Endothelial cell of umbilical vein (primary cell): Measurements from ENCODE around the gene HSP90AA1. TPM values are rescaled to one million over a fixed set of nuclear protein-coding genes. Genes with fewer than 3 reads are reported as not detected.

Experiments
- BruUV-seq: library from RNA; stranded (reverse); fragments of 400-500 nt; replicated peaks from 2 replicates; lab custom pipeline; 2021; lab: Mats Ljungman, UMichigan
- CTCF ChIA-PET: fragments of 300-600, 350-600 bp; sonication (Branson Sonifier 250); formaldehyde crosslinking; loops from one replicate; lab custom pipeline; 2021; ENCODE audit warnings: antibody characterized with exemption, inconsistent platforms; lab: Charles Lee
- POLR2A ChIA-PET: fragments of 300-600, 350-600 bp; sonication (Branson Sonifier 250); formaldehyde crosslinking; loops from one replicate; lab custom pipeline; 2021; ENCODE audit warnings: antibody characterized with exemption, inconsistent platforms; lab: Charles Lee
- DNase-seq: peaks from one replicate; pipeline ENCODE4 v3.0.0-alpha.2; 2011; ENCODE audit warnings: low read depth, low spot score
- FAIRE-seq: peaks from 2 replicates; lab custom pipeline; 2011; peaks lifted over from hg19 to GRCh38; lab: Jason Lieb, UNC
- H2AFZ ChIP-seq: 2 replicates; pipeline ENCODE4 v1.6.0; 2012; ENCODE audit warnings: low read depth, low read length, control low read depth, inconsistent platforms
- H3K27ac ChIP-seq: 2 replicates; pipeline ENCODE4 v1.5.1; 2011; ENCODE audit warnings: low read depth, mild to moderate bottlenecking, control low read depth, low read length, moderate library complexity; ENCODE audit not compliant: insufficient read depth
- H3K27me3 ChIP-seq, 2 experiments: 2 replicates each; pipeline versions ENCODE4 v1.6.0 to v1.6.1; 2011; ENCODE audit warnings: low read length in 2 of 2, mixed read lengths in 1 of 2; ENCODE audit not compliant: control insufficient read depth in 2 of 2, insufficient read depth in 2 of 2
- H3K36me3 ChIP-seq, 2 experiments: 2 replicates in 1 of 2; 3 replicates in 1 of 2; pipeline ENCODE4 v1.5.1; 2011; ENCODE audit warnings: low read length in 2 of 2, mild to moderate bottlenecking in 1 of 2, moderate library complexity in 1 of 2; ENCODE audit not compliant: control insufficient read depth in 2 of 2, insufficient read depth in 2 of 2; ENCODE audit errors: extremely low read depth in 1 of 2
- H3K4me1 ChIP-seq: 3 replicates; pipeline ENCODE4 v1.5.1; 2011; ENCODE audit warnings: mild to moderate bottlenecking, low read length; ENCODE audit not compliant: control insufficient read depth, insufficient read depth; ENCODE audit errors: extremely low read depth
- H3K4me2 ChIP-seq: 2 replicates; pipeline ENCODE4 v1.6.1; 2011; ENCODE audit warnings: low read length, control low read depth, mixed read lengths; ENCODE audit not compliant: insufficient read depth
- H3K4me3 ChIP-seq, 3 experiments: fragments of 200-600 bp in 1 of 3; sonication (generic), shearing (Covaris generic) in 1 of 3; replicated peaks in 1 of 3; 2 replicates each; pipeline ENCODE4 v1.5.1; 2011 to 2016; ENCODE audit warnings: control low read depth in 3 of 3, low read length in 3 of 3, mild to moderate bottlenecking in 2 of 3, inconsistent platforms in 1 of 3, low read depth in 1 of 3, moderate library complexity in 1 of 3; ENCODE audit not compliant: insufficient read depth in 1 of 3
- H3K79me2 ChIP-seq: 2 replicates; pipeline ENCODE4 v1.6.0; 2012; ENCODE audit warnings: low read length, inconsistent platforms; ENCODE audit not compliant: control insufficient read depth, insufficient read depth
- H3K9ac ChIP-seq: replicated peaks from 2 replicates; pipeline ENCODE3; 2011; ENCODE audit warnings: low read length, control low read depth; ENCODE audit not compliant: insufficient read depth; ENCODE audit errors: extremely low read depth
- H3K9me1 ChIP-seq: replicated peaks from 3 replicates; pipeline ENCODE4 v1.6.0; 2011; ENCODE audit warnings: mild to moderate bottlenecking, low read length; ENCODE audit not compliant: control insufficient read depth, insufficient read depth; ENCODE audit errors: extremely low read depth
- H3K9me3 ChIP-seq: replicated peaks from 2 replicates; pipeline ENCODE4 v1.5.1; 2012; ENCODE audit warnings: low read length, inconsistent platforms; ENCODE audit not compliant: control insufficient read depth, insufficient read depth
- H4K20me1 ChIP-seq: replicated peaks from 2 replicates; pipeline ENCODE3; 2011; ENCODE audit warnings: mild to moderate bottlenecking, low read length; ENCODE audit not compliant: control insufficient read depth, insufficient read depth; ENCODE audit errors: extremely low read depth
- EZH2 ChIP-seq: IDR thresholded peaks from 2 replicates; pipeline ENCODE4 v1.6.1; 2012; ENCODE audit warnings: borderline replicate concordance, low read depth, mild to moderate bottlenecking, moderate library complexity, low read length, inconsistent platforms; ENCODE audit not compliant: severe bottlenecking
- FOS ChIP-seq: IDR thresholded peaks from 2 replicates; pipeline ENCODE4 v1.6.1; 2011; ENCODE audit warnings: mild to moderate bottlenecking, low read length, moderate library complexity, borderline replicate concordance; ENCODE audit not compliant: insufficient read depth
- GATA2 ChIP-seq: IDR thresholded peaks from 2 replicates; pipeline ENCODE4 v1.7.0; 2011; ENCODE audit warnings: low read depth, mild to moderate bottlenecking, moderate library complexity, mixed read lengths, low read length; ENCODE audit not compliant: insufficient read length, insufficient read depth
- JUN ChIP-seq: IDR thresholded peaks from 2 replicates; pipeline ENCODE4 v1.6.1; 2011; ENCODE audit warnings: borderline replicate concordance, low read depth; ENCODE audit not compliant: insufficient read length, insufficient read depth
- MAX ChIP-seq: IDR thresholded peaks from 2 replicates; pipeline ENCODE4 v1.6.1; 2011; ENCODE audit not compliant: insufficient read depth, insufficient read length
- MYC ChIP-seq: IDR thresholded peaks from one replicate; pipeline ENCODE4 v1.6.1; 2011; ENCODE audit warnings: mild to moderate bottlenecking, low read depth, low read length
- POLR2A ChIP-seq: IDR thresholded peaks from 2 replicates; pipeline ENCODE4 v1.6.1; 2012; ENCODE audit warnings: low read depth, mild to moderate bottlenecking, control low read depth, low read length
- POLR2AphosphoS5 ChIP-seq: IDR thresholded peaks from 2 replicates; pipeline ENCODE4 v1.6.1; 2012; ENCODE audit warnings: low read depth, mild to moderate bottlenecking, control low read depth, low read length, moderate library complexity; ENCODE audit not compliant: insufficient read depth
- dilution Hi-C: fragments of 300-500 bp; cut with MboI; formaldehyde crosslinking; loops from one replicate; pipeline ENCODE4 v1.15.0; 2019; ENCODE audit warnings: low sequenced_read_pairs; ENCODE audit not compliant: extremely low pct_ligation_motif_present
- intact Hi-C: fragments of 100-400 bp; cut with micrococcal nuclease; formaldehyde crosslinking; loops from one replicate; pipeline ENCODE4 v1.10.0; 2022
- polyA plus RNA-seq, 4 experiments: library from polyadenylated mRNA; depleted of rRNA in 3 of 4; stranded (reverse) in 3 of 4; unstranded in 1 of 4; fragments of >200 nt; gene quantifications; 2 replicates each; pipeline versions ENCODE4 v1.2.1 to v1.2.3, GENCODE V29; 2011 to 2012; ENCODE audit warnings: missing spikeins in 1 of 4
- total RNA-seq: library from RNA; stranded (reverse); gene quantifications from 2 replicates; pipeline ENCODE4 v1.2.3, GENCODE V29; 2021
- TF ChIP-seq, protein P1 (sequence below), 2 donors: IDR thresholded peaks; 1 replicate in 1 of 2; 2 replicates in 1 of 2; pipeline ENCODE4 v1.5.1; 2011; ENCODE audit warnings: low read length in 2 of 2, mild to moderate bottlenecking in 2 of 2, moderate library complexity in 2 of 2, control low read depth in 1 of 2, inconsistent platforms in 1 of 2, low read depth in 1 of 2; ENCODE audit not compliant: insufficient read depth in 1 of 2; ENCODE audit errors: extremely low read depth in 1 of 2

The HSP90AA1 gene
- total and polyA plus RNA-seq, 2 donors (not counting 3 experiments of a cell fraction or from before 2014, with no cell fraction given) = 266 to 540 TPM

- Histone ChIP-seq H3K79me2 (peaks cover 8% of the 10 kb centered on the region), H3K27ac (no peak overlapping the region), H3K9me3 (no peaks in the 10 kb centered on the region), H3K4me3 (no peak overlapping the region), H4K20me1 (peaks cover 2% of the 10 kb centered on the region), H3K4me2 (no peak overlapping the region), H3K9ac (no peak overlapping the region), H3K4me1 (no peaks in the 10 kb centered on the region), H2AFZ (no peak overlapping the region), H3K36me3 (peaks cover 20 to 22% of the 10 kb centered on the region in 2 experiments), H3K27me3 (no peaks in the 10 kb centered on the region), H3K9me1 (no peaks in the 10 kb centered on the region)
- TF ChIP-seq FOS = no peak
- TF ChIP-seq EZH2 = no peak
- TF ChIP-seq MYC = no peak
- no peak for TF ChIP-seq GATA2
- TF ChIP-seq POLR2A = no peak
- TF ChIP-seq, protein P1, sequence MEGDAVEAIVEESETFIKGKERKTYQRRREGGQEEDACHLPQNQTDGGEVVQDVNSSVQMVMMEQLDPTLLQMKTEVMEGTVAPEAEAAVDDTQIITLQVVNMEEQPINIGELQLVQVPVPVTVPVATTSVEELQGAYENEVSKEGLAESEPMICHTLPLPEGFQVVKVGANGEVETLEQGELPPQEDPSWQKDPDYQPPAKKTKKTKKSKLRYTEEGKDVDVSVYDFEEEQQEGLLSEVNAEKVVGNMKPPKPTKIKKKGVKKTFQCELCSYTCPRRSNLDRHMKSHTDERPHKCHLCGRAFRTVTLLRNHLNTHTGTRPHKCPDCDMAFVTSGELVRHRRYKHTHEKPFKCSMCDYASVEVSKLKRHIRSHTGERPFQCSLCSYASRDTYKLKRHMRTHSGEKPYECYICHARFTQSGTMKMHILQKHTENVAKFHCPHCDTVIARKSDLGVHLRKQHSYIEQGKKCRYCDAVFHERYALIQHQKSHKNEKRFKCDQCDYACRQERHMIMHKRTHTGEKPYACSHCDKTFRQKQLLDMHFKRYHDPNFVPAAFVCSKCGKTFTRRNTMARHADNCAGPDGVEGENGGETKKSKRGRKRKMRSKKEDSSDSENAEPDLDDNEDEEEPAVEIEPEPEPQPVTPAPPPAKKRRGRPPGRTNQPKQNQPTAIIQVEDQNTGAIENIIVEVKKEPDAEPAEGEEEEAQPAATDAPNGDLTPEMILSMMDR (IDR thresholded peaks at IDR 0.05; ENCODE audit: extremely low read depth in 1 of 2, insufficient read depth in 1 of 2, low read depth in 1 of 2, low read length in 2 of 2) = no peak
- TF ChIP-seq POLR2AphosphoS5 = no peak
- no peak for TF ChIP-seq JUN
- no peak for TF ChIP-seq MAX
- CTCF ChIA-PET = interaction anchor here (0.9 to 1.1 kb wide), 2 partner anchors 8 to 28 kb away, joined by 3 read pairs; no protein-coding TSS in a partner anchor
- no TSS peak for BruUV-seq
- dilution Hi-C loops = no loop called here
- POLR2A ChIA-PET = no interaction called here
- intact Hi-C loops = no loop called here
- FAIRE-seq (no peak), DNase-seq (no peak)
These were observed 9.5 kb downstream of the HSP90AA1 start for GRCh38 chr14:102077382-102077709.
